ENCODE measurements around the gene SPATA32. TPM values are rescaled to one million over a fixed set of nuclear protein-coding genes. Genes with fewer than 3 reads are reported as not detected.

Gene SPATA32
- total RNA-seq, 4 donors from 2014 or later = not detected

DNA sequence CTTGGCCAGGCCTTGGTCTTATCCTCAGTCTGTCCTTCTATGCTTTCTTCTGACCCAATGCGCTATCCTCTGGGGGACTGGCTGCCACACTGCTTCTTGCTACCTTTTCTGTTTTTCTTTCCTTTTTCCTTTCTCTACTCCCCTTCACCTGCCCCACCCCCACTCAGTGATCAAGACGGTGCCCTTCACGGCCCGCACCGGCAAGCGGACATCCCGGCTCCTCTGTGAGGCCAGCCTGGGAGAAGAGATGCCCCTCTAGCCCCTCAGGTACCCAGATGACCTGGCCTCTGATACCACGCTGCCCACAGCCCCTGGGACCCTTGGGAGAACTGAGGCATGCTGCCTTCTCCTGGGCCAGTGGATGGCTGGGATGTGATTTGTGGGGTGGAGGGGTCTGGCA, 15.6 kb downstream of the SPATA32 start:
- Histone ChIP-seq H3K4me1 (peaks cover 20 to 25% of the 10 kb centered on the region in 2 donors), H3K27me3 (no peaks in the 10 kb centered on the region), H3K36me3 (no peaks in the 10 kb centered on the region), H3K9me3 (no peaks in the 10 kb centered on the region), H3K27ac (no peak overlapping the region), H3K4me3 (replicated peaks in 1 of 3) (no peak overlapping the region)
- no peak for DNase-seq
- TF ChIP-seq, protein P1, sequence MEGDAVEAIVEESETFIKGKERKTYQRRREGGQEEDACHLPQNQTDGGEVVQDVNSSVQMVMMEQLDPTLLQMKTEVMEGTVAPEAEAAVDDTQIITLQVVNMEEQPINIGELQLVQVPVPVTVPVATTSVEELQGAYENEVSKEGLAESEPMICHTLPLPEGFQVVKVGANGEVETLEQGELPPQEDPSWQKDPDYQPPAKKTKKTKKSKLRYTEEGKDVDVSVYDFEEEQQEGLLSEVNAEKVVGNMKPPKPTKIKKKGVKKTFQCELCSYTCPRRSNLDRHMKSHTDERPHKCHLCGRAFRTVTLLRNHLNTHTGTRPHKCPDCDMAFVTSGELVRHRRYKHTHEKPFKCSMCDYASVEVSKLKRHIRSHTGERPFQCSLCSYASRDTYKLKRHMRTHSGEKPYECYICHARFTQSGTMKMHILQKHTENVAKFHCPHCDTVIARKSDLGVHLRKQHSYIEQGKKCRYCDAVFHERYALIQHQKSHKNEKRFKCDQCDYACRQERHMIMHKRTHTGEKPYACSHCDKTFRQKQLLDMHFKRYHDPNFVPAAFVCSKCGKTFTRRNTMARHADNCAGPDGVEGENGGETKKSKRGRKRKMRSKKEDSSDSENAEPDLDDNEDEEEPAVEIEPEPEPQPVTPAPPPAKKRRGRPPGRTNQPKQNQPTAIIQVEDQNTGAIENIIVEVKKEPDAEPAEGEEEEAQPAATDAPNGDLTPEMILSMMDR (IDR thresholded peaks at IDR 0.05) = no peak
- TF ChIP-seq POLR2A (IDR thresholded peaks at IDR 0.05) = no peak
- WGBS, 2 donors = 71 to 73% methylated on average over 8 of the region's 8 CpGs
- intact Hi-C loops (cut with DNase I) = no loop called here

DNA sequence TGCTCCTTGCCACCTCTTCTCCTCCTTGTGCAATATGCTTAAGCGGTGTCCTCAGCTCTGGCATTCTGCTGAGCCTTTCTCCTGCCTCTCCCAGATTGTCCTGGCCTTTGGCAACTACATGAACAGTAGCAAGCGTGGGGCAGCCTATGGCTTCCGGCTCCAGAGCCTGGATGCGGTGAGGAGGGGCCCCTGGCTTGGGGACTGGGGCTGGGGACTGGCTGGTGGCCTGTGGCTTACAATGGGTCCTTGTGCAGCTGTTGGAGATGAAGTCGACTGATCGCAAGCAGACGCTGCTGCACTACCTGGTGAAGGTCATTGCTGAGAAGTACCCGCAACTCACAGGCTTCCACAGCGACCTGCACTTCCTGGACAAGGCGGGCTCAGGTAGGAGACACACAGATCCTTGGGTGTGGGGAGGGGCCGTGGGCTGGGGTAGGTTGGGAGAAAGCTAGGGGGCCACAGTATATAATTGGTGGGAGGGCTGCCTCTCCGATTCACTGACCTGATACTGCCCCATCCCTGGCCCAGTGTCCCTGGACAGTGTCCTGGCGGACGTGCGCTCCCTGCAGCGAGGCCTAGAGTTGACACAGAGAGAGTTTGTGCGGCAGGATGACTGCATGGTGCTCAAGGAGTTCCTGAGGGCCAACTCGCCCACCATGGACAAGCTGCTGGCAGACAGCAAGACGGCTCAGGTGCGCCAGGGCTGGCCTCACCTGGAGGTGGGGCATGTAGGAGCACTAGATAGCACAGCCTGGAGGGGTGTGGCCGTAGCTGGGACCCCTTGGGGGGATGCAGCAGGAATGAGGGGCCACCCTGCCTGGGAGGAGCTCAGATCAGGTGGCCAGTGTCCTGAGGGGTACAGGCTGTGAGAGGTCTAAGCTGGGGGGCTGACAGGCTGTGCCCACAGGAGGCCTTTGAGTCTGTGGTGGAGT, 16.9 kb downstream of the SPATA32 start:
- Histone ChIP-seq H3K27me3 (no peaks in the 10 kb centered on the region), H3K4me1 (peaks cover 23 to 34% of the 10 kb centered on the region in 2 donors), H3K4me3 (replicated peaks in 1 of 3) (no peak overlapping the region), H3K36me3 (no peaks in the 10 kb centered on the region), H3K9me3 (no peaks in the 10 kb centered on the region), H3K27ac (no peak overlapping the region)
- WGBS, 2 donors = 92 to 98% methylated on average over 14 to 19 of the region's 21 CpGs
- intact Hi-C loops (cut with DNase I) = no loop called here
- no peak for DNase-seq
- TF ChIP-seq POLR2A (IDR thresholded peaks at IDR 0.05) = no peak
- TF ChIP-seq, protein P1 (IDR thresholded peaks at IDR 0.05) = no peak

DNA sequence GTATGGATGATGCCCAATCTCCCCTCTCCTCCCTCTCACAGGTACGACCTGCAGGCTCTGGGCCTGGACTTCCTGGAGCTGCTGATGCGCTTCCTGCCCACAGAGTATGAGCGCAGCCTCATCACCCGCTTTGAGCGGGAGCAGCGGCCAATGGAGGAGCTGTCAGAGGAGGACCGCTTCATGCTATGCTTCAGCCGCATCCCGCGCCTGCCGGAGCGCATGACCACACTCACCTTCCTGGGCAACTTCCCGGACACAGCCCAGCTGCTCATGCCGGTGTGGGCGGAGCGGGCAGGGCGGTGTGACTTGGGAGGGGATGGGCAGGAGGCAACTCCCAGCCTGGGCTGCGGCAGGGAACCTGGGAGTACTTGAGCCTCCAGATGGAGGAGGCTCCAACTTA, 18.1 kb downstream of the SPATA32 start:
- Histone ChIP-seq H3K36me3 (no peaks in the 10 kb centered on the region), H3K4me1 (peaks cover 20 to 31% of the 10 kb centered on the region in 2 donors), H3K9me3 (no peaks in the 10 kb centered on the region), H3K4me3 (replicated peaks in 1 of 3) (no peak overlapping the region), H3K27ac (no peak overlapping the region), H3K27me3 (no peaks in the 10 kb centered on the region)
- 89 to 95% methylated on average over 7 to 18 of the region's 18 CpGs for WGBS, 2 donors
- DNase-seq = no peak
- TF ChIP-seq POLR2A (IDR thresholded peaks at IDR 0.05) = no peak
- TF ChIP-seq, protein P1 (IDR thresholded peaks at IDR 0.05) = no peak
- intact Hi-C loops (cut with DNase I) = no loop called here

DNA sequence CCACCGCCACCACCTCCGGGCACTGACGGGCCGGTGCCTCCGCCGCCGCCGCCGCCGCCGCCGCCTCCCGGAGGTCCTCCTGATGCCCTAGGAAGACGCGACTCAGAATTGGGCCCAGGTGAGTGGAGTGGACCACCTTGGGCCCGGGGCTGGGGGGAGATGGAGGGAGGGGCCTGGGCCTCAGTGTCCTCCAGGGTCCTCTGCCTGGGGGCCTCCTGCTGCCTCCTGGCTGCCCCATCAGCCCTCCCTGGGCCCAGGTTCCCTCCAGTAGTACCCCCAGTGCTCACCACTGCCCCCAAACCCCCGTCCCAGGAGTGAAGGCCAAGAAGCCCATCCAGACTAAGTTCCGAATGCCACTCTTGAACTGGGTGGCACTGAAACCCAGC, 19.9 kb downstream of the SPATA32 start:
- H3K27ac ChIP-seq = no peak overlapping the region
- no peaks in the 10 kb centered on the region for H3K36me3 ChIP-seq
- 33 to 55% methylated on average over 1 to 2 of the region's 18 CpGs for WGBS, 2 donors
- DNase-seq = no peak
- no peaks in the 10 kb centered on the region for H3K9me3 ChIP-seq
- TF ChIP-seq, protein P1 (IDR thresholded peaks at IDR 0.05) = no peak
- TF ChIP-seq POLR2A (IDR thresholded peaks at IDR 0.05) = no peak
- no peaks in the 10 kb centered on the region for H3K27me3 ChIP-seq
- H3K4me3 ChIP-seq (replicated peaks in 1 of 3) = peak overlapping the region in 1 of 3 donors; percentile 21
- peaks cover 10 to 24% of the 10 kb centered on the region in 2 donors for H3K4me1 ChIP-seq
- intact Hi-C loops (cut with DNase I) = no loop called here

Measured in thyroid gland (tissue), 4 donors.